ENCODE measurements around the gene TSPAN9. TPM values are rescaled to one million over a fixed set of nuclear protein-coding genes. Genes with fewer than 3 reads are reported as not detected.

TSPAN9 gene
- total RNA-seq, 2 donors from 2014 or later = 41.9 to 50.0 TPM

DNA sequence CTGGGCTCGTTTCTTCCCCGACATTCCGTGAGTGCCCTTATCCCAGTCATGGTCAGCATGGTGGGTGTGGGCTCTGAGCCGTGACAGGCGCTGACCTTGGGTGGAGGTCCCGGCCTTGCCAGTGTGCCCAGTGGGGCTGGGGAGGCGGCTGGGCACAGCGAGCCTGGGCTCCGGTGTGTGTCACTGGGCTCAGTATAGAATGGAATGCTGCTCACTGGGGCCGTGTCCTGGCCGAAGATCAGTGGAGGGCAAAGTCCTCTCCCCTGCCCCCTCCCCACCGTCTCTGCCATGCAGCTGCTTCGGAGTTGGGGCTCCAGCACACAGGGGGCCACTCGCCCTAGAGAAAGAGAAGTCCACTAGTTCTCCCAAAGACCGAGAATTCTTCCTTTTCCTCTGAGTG lies 164.4 kb downstream of the TSPAN9 start:
- H3K27ac ChIP-seq = no peak overlapping the region
- no peaks in the 10 kb centered on the region for H3K4me1 ChIP-seq (replicated peaks)
- intact Hi-C loops (cut with DNase I) = no loop called here
- TF ChIP-seq POLR2AphosphoS5 (IDR thresholded peaks at IDR 0.05) = no peak
- TF ChIP-seq POLR2A (IDR thresholded peaks at IDR 0.05) = no peak
- TF ChIP-seq CTCF (IDR thresholded peaks at IDR 0.05) = no peak
- H3K36me3 ChIP-seq = no peaks in the 10 kb centered on the region
- 87% methylated on average over 14 of the region's 15 CpGs for WGBS
- H3K27me3 ChIP-seq (replicated peaks; ENCODE audit: insufficient read depth) = no peaks in the 10 kb centered on the region
- no peak overlapping the region for H3K4me3 ChIP-seq
- no peaks in the 10 kb centered on the region for H3K9me3 ChIP-seq
- DNase-seq (ENCODE audit: low spot score) = no peak

- 95% methylated on average over 9 of the region's 10 CpGs for WGBS
- H3K27ac ChIP-seq = no peak overlapping the region
- no peaks in the 10 kb centered on the region for H3K9me3 ChIP-seq
- no peak for DNase-seq (ENCODE audit: low spot score)
- no peaks in the 10 kb centered on the region for H3K27me3 ChIP-seq (replicated peaks; ENCODE audit: insufficient read depth)
- intact Hi-C loops (cut with DNase I) = no loop called here
- no peak overlapping the region for H3K4me3 ChIP-seq
- H3K36me3 ChIP-seq = no peaks in the 10 kb centered on the region
- H3K4me1 ChIP-seq (replicated peaks) = no peaks in the 10 kb centered on the region
- TF ChIP-seq CTCF (IDR thresholded peaks at IDR 0.05) (no peak), POLR2A (IDR thresholded peaks at IDR 0.05) (no peak), POLR2AphosphoS5 (IDR thresholded peaks at IDR 0.05) (no peak)
These were observed 165.2 kb downstream of the TSPAN9 start for GRCh38 chr12:3242199-3242863.

- DNase-seq (ENCODE audit: low spot score) = no peak
- Histone ChIP-seq H3K27me3 (replicated peaks; ENCODE audit: insufficient read depth) (no peaks in the 10 kb centered on the region), H3K4me1 (replicated peaks) (no peaks in the 10 kb centered on the region), H3K4me3 (no peak overlapping the region), H3K27ac (no peak overlapping the region), H3K9me3 (no peaks in the 10 kb centered on the region), H3K36me3 (no peaks in the 10 kb centered on the region)
- intact Hi-C loops (cut with DNase I) = no loop called here
- WGBS = 69% methylated on average over 14 of the region's 14 CpGs
- TF ChIP-seq POLR2A (IDR thresholded peaks at IDR 0.05) (no peak), CTCF (IDR thresholded peaks at IDR 0.05) (no peak), POLR2AphosphoS5 (IDR thresholded peaks at IDR 0.05) (no peak)
These were observed 166.4 kb downstream of the TSPAN9 start for GRCh38 chr12:3243376-3244084.

DNA sequence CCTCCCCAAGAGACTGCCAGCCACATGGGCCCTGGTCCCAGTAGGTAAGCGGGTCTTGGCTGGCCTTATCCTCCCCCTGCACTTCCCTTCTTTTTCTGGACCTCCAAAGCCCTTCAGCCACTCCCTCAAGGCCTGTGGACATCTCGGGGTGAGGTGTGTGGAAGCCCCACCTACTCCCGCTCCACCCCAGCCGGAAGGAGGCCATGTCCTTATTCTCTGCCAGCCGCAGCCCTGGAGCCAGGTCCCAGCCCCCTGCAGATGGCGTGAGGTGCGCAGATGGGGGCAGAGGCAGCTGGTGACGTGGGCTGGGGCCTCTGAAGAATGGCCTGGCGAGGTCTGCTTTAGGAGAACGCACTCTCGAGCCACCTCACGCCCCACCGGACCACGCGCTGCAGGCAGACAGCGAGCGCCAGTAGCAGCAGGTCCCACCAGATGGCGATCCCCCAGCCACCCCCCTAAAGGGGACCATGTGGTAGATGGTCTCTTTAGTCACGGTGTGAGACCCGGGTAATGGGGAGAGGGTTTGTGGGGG lies 167.1 kb downstream of the TSPAN9 start:
- DNase-seq (ENCODE audit: low spot score) = no peak
- WGBS = 86% methylated on average over 20 of the region's 20 CpGs
- intact Hi-C loops (cut with DNase I) = no loop called here
- Histone ChIP-seq H3K36me3 (no peaks in the 10 kb centered on the region), H3K4me3 (no peak overlapping the region), H3K27ac (no peak overlapping the region), H3K4me1 (replicated peaks) (no peaks in the 10 kb centered on the region), H3K9me3 (no peaks in the 10 kb centered on the region), H3K27me3 (replicated peaks; ENCODE audit: insufficient read depth) (no peaks in the 10 kb centered on the region)
- no peak for TF ChIP-seq POLR2A (IDR thresholded peaks at IDR 0.05)

DNA sequence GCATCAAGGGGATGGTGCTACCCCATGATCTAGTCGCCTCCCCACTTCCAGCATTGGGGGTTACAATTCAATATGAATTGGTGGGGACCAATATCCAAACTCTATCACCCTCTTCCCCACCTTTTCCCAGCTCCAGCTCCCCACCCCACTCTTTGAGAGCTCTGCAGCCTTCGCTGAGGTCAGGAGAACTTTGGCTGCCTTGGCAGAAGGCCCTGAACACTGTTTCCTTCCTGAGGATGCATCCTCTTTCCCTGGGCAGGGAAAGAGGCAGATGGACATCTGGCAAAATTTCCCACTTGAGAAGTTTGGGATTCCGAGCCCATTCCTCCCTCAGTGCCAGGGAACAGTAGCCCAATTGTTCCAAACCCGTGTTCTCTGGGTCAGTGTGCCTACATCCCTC lies 169.1 kb downstream of the TSPAN9 start:
- H3K9me3 ChIP-seq = no peaks in the 10 kb centered on the region
- DNase-seq (ENCODE audit: low spot score) = no peak
- WGBS = 81% methylated on average over 4 of the region's 4 CpGs
- H3K27ac ChIP-seq = no peak overlapping the region
- intact Hi-C loops (cut with DNase I) = no loop called here
- H3K36me3 ChIP-seq = no peaks in the 10 kb centered on the region
- no peak overlapping the region for H3K4me3 ChIP-seq
- H3K4me1 ChIP-seq (replicated peaks) = no peaks in the 10 kb centered on the region
- H3K27me3 ChIP-seq (replicated peaks; ENCODE audit: insufficient read depth) = no peaks in the 10 kb centered on the region
- no peak for TF ChIP-seq POLR2A (IDR thresholded peaks at IDR 0.05)
